ENCODE data around the gene FAM200B.

FAM200B gene

DNA sequence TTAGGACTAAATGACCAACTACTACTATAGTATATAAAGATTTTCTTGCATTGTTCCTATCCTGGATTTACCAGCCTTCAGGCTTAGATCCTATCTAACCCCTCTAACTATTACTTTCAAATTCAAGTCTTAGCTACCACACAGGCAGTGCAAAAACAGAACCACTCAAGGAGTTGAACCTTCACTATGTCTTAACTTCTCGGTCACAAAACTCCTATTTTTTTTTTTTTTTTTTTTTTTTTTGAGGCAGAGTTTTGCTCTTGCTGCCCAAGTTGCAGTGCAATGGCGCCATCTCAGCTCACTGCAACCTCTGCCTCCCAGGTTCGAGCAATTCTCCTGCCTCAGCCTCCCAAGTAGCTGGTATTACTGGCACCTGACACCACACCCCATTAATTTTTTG lies 6.3 kb upstream of the FAM200B start:
- Histone ChIP-seq H3F3A (ENCODE audit: low read depth) (peaks cover 21% of the 10 kb centered on the region), H3K9ac (ENCODE audit: low read depth, low read length, poor library complexity, severe bottlenecking) (peak overlapping the region; percentile 28), H3K79me2 (ENCODE audit: insufficient read depth, low read length) (peaks cover 84% of the 10 kb centered on the region), H3K4me1 (ENCODE audit: insufficient read depth, low read length, poor library complexity, severe bottlenecking) (peaks cover 72% of the 10 kb centered on the region), H3K27me3 (ENCODE audit: insufficient read depth, low read length, poor library complexity, severe bottlenecking) (no peaks in the 10 kb centered on the region), H3K9me2 (replicated peaks; ENCODE audit: low read depth, low read length) (no peaks in the 10 kb centered on the region), H2AFZ (ENCODE audit: low read length) (no peak overlapping the region), H4K20me1 (ENCODE audit: insufficient read depth, low read length, poor library complexity, severe bottlenecking) (peaks cover 3% of the 10 kb centered on the region), H3K4me3 (ENCODE audit: low read length, poor library complexity, severe bottlenecking) (peak overlapping the region; percentile 96), H3K9me3 (ENCODE audit: insufficient read depth, low read depth, low read length) (no peaks in the 10 kb centered on the region), H3K4me2 (ENCODE audit: low read depth, low read length, poor library complexity, severe bottlenecking) (peak overlapping the region; percentile 97), H3K36me3 (ENCODE audit: insufficient read depth, low read length) (no peaks in the 10 kb centered on the region)
- TF ChIP-seq, protein P1, sequence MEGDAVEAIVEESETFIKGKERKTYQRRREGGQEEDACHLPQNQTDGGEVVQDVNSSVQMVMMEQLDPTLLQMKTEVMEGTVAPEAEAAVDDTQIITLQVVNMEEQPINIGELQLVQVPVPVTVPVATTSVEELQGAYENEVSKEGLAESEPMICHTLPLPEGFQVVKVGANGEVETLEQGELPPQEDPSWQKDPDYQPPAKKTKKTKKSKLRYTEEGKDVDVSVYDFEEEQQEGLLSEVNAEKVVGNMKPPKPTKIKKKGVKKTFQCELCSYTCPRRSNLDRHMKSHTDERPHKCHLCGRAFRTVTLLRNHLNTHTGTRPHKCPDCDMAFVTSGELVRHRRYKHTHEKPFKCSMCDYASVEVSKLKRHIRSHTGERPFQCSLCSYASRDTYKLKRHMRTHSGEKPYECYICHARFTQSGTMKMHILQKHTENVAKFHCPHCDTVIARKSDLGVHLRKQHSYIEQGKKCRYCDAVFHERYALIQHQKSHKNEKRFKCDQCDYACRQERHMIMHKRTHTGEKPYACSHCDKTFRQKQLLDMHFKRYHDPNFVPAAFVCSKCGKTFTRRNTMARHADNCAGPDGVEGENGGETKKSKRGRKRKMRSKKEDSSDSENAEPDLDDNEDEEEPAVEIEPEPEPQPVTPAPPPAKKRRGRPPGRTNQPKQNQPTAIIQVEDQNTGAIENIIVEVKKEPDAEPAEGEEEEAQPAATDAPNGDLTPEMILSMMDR (conservative IDR thresholded peaks at IDR 0.05; ENCODE audit: low read length), result peak; percentile 40
- TF ChIP-seq EZH2phosphoT487 (IDR thresholded peaks at IDR 0.05; ENCODE audit: borderline replicate concordance), result no peak

DNA sequence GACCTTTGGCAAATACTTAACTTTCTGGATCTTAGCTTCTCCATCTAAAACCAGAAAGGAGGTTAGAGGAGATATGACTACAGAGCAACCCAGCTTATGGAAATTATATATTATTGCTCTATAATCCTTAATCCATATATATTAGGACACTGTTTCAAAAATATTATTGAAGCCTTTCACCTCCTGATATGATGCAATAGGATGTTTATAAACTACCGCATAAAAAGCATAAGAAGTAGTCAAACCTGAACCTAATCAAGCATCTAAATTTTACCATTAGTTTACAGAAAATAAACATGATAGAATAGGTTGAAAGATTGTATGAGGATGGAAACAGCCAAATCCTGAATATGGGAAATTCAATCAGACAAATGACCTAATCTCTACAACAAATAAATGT lies 5.6 kb upstream of the FAM200B start:
- Histone ChIP-seq H2AFZ (ENCODE audit: low read length) (no peak overlapping the region), H3K9me3 (ENCODE audit: insufficient read depth, low read depth, low read length) (no peaks in the 10 kb centered on the region), H3K9ac (ENCODE audit: low read depth, low read length, poor library complexity, severe bottlenecking) (peak overlapping the region; percentile 13), H3K27me3 (ENCODE audit: insufficient read depth, low read length, poor library complexity, severe bottlenecking) (no peaks in the 10 kb centered on the region), H3K79me2 (ENCODE audit: insufficient read depth, low read length) (peaks cover 91% of the 10 kb centered on the region), H3K4me3 (ENCODE audit: low read length, poor library complexity, severe bottlenecking) (peak overlapping the region; percentile 96), H3K4me2 (ENCODE audit: low read depth, low read length, poor library complexity, severe bottlenecking) (peak overlapping the region; percentile 97), H3K36me3 (ENCODE audit: insufficient read depth, low read length) (no peaks in the 10 kb centered on the region), H3F3A (ENCODE audit: low read depth) (peaks cover 15% of the 10 kb centered on the region), H4K20me1 (ENCODE audit: insufficient read depth, low read length, poor library complexity, severe bottlenecking) (peaks cover 3% of the 10 kb centered on the region), H3K4me1 (ENCODE audit: insufficient read depth, low read length, poor library complexity, severe bottlenecking) (peaks cover 68% of the 10 kb centered on the region), H3K9me2 (replicated peaks; ENCODE audit: low read depth, low read length) (no peaks in the 10 kb centered on the region)
- TF ChIP-seq, protein P1 (conservative IDR thresholded peaks at IDR 0.05; ENCODE audit: low read length), result no peak
- no peak for TF ChIP-seq EZH2phosphoT487 (IDR thresholded peaks at IDR 0.05; ENCODE audit: borderline replicate concordance)

- H3K4me2 ChIP-seq (ENCODE audit: low read depth, low read length, poor library complexity, severe bottlenecking), result peak overlapping the region; percentile 97
- peak overlapping the region; percentile 100 for H3K9ac ChIP-seq (ENCODE audit: low read depth, low read length, poor library complexity, severe bottlenecking)
- TF ChIP-seq, protein P1 (conservative IDR thresholded peaks at IDR 0.05; ENCODE audit: low read length), result no peak
- no peak for TF ChIP-seq EZH2phosphoT487 (IDR thresholded peaks at IDR 0.05; ENCODE audit: borderline replicate concordance)
- H3K36me3 ChIP-seq (ENCODE audit: insufficient read depth, low read length), result no peaks in the 10 kb centered on the region
- H2AFZ ChIP-seq (ENCODE audit: low read length), result no peak overlapping the region
- no peaks in the 10 kb centered on the region for H3K9me2 ChIP-seq (replicated peaks; ENCODE audit: low read depth, low read length)
- peaks cover 95% of the 10 kb centered on the region for H3K79me2 ChIP-seq (ENCODE audit: insufficient read depth, low read length)
- peaks cover 61% of the 10 kb centered on the region for H3K4me1 ChIP-seq (ENCODE audit: insufficient read depth, low read length, poor library complexity, severe bottlenecking)
- H4K20me1 ChIP-seq (ENCODE audit: insufficient read depth, low read length, poor library complexity, severe bottlenecking), result peaks cover 3% of the 10 kb centered on the region
- peaks cover 6% of the 10 kb centered on the region; the same call in 1 of the 2 replicates for H3F3A ChIP-seq (ENCODE audit: low read depth)
- H3K27me3 ChIP-seq (ENCODE audit: insufficient read depth, low read length, poor library complexity, severe bottlenecking), result no peaks in the 10 kb centered on the region
- peak overlapping the region; percentile 96 for H3K4me3 ChIP-seq (ENCODE audit: low read length, poor library complexity, severe bottlenecking)
- no peaks in the 10 kb centered on the region for H3K9me3 ChIP-seq (ENCODE audit: insufficient read depth, low read depth, low read length)
Measured at GRCh38 chr4:15676899-15677298, 4.7 kb upstream of the FAM200B start.

Measured in Loucy (cell line).